GM18505 (cell line): ENCODE data around the gene SGCB.

Experiments
- ATAC-seq: cut with Tn5 transposase; IDR thresholded peaks from one replicate; pipeline ENCODE4 v1.9.1; 2021; ENCODE audit not compliant: unreplicated experiment
- POLR2A ChIP-seq: IDR thresholded peaks from 4 replicates; pipeline ENCODE4 v1.6.1; 2011; ENCODE audit warnings: borderline replicate concordance; ENCODE audit not compliant: insufficient read depth, insufficient read length; ENCODE audit errors: extremely low read depth

Gene SGCB

GRCh38 chr4:52006887-52007286 is 31.2 kb downstream of the SGCB start:
- no peak for ATAC-seq
- TF ChIP-seq POLR2A = no peak

DNA sequence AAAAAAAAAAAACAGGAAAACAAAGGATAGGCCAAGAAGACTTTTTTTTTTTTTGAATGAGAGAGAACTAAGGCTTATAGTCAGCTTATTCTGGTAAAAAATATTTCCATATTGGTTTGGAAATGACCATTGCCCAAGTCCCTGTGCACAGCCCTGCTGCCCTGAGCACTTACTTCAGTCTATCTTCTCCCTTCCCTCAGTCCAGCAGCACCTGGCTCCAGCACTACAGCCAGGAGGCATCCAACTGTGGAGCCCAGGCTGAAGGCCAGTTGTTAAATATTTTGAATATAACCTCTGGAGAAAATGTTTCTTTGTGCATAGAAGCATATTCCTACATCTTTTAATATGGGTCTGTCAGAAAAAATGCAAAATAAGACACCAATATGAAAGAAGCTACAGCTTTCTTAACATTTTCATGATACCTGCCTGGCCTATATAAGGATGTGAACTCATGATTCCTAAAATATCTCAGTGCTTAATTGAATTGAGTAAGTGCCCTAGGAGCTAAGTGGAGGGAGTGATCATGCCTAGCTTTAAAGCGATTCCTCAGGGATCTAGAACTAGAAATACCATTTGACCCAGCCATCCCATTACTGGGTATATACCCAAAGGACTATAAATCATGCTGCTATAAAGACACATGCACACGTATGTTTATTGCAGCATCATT is 32.4 kb downstream of the SGCB start:
- no peak for TF ChIP-seq POLR2A
- ATAC-seq = no peak

DNA sequence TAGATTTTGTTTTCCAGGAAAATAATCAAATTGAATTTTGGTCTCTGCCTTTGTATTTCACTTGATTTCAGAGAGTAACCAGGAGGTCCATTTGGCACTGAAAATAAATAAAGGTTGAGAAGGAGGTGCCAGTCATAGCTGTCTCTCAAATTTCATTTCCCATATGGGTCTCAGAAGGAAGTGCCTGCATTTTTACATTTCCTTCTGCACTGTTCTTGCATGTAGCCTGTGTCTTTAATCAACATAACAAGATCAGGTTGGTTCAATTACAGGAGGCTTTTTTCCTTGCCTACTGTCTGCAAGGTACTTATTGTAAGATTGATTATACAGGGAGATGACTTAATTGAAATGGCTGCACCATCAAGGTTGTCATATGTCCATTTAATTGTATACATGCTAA is 33.7 kb downstream of the SGCB start:
- no peak for ATAC-seq
- no peak for TF ChIP-seq POLR2A

DNA sequence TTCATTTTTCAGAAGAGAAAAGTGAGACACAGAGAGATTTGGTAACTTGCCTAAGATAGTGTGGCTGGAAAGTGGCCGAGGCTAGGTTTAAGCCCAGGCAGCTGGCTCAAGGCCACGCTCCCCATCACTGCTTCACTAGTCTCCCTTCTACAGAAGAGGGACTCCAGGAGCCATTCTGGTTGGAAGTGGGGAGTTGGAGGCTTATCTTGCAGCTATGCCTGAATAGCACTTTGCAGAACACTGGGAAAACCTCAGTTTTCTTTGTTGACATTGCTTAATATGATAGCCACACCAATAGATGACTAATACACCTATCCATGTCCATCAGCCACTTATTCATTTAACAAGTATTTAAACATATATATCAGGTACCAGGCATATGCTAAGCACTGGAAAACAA is 36.5 kb downstream of the SGCB start:
- ATAC-seq = no peak
- no peak for TF ChIP-seq POLR2A

GRCh38 chr4:51999250-51999649 is 38.8 kb downstream of the SGCB start:
- no peak for ATAC-seq
- TF ChIP-seq POLR2A = no peak

DNA sequence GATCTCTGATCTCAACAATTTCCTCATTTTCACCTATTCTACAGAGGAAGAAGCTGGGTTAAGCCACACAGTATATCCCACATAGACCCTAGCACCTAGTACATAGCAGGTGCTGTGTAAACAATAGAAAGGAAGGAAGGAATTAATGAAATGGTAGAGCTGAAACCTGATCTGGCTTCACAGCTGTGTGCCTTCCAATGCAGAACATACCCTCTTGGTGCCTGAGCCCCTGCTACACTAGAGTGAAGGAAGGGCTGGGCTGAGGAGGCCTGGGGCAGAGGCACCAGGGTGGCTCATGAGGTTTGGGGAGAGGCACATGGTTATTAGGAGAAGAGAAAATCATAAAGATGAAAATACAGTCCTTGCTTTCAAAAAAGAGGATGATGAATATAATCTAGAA is 39.3 kb downstream of the SGCB start:
- TF ChIP-seq POLR2A = no peak

GRCh38 chr4:51997647-51998046 is 40.5 kb downstream of the SGCB start:
- TF ChIP-seq POLR2A = no peak
- no peak for ATAC-seq

More for the DNA sequence above, 39.3 kb downstream of the SGCB start:
- ATAC-seq = no peak

- no peak for ATAC-seq
Observed at GRCh38 chr4:51995647-51996220, 42.4 kb downstream of the SGCB start.

More at GRCh38 chr4:51995647-51996220, 42.4 kb downstream of the SGCB start:
- TF ChIP-seq POLR2A = no peak
